Measurements from ENCODE around the gene ATP8A1. TPM values are rescaled to one million over a fixed set of nuclear protein-coding genes. Genes with fewer than 3 reads are reported as not detected.

Gene ATP8A1
- total and polyA plus RNA-seq, 4 donors: 39.0 to 247 (median 83.1) TPM

DNA sequence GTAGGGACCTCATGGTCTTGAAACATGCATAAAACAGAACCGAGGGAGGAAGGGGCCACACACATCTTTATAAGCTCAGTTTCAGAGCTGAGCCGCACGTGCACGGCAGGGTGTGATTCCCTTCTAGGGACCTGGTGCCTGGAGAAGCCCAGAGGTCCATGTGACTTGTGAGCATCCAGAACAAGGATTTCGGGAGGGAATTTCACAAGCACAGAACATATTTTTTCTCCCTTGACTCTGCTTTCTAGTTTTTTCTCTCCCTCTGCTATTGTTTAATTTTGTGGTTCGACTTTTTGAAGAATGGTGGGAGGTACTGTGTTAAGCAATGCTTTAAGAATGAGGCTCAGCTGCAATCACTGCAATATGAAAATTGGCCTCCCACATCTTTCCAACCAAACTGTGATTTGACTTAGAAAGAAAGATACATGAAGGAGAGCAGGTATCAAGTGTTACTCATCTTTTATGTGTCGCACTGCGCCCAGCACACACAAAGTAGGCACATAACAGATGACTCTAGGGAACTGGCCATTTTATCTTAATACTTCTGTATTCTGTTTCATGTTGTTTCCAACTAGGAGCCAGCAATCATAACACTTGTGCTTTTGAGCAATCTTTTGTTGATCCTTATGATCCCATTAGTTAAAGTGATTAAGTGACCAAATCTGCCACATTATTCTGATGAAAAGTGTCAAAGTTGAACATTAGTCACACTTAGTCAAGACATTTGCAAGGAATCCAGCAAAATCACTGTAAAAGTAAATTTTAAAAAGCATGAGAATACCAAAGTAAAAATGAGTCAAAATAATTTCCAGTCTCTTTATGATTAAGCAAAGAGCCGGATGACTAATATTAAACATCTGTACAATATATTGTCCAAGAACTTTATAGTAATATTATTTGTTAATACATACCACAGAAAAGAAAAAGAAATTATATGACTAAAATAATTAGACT lies 173.2 kb downstream of the ATP8A1 start:
- H3K27me3 ChIP-seq (ENCODE audit: control insufficient read depth, insufficient read depth, low read length): no peaks in the 10 kb centered on the region
- no peaks in the 10 kb centered on the region for H3K36me3 ChIP-seq (ENCODE audit: control insufficient read depth, insufficient read depth, low read length)
- no peaks in the 10 kb centered on the region for H3K9me3 ChIP-seq (ENCODE audit: control insufficient read depth, insufficient read depth, low read length)
- no peak overlapping the region for H3K27ac ChIP-seq (ENCODE audit: low read depth, low read length)
- H3K4me1 ChIP-seq (ENCODE audit: control insufficient read depth, insufficient read depth, low read length): peaks cover 3% of the 10 kb centered on the region
- 44% methylated on average over 4 of the region's 9 CpGs for WGBS (ENCODE audit: insufficient coverage)
- no peak overlapping the region for H3K4me3 ChIP-seq (ENCODE audit: low read depth, low read length)
- DNase-seq (ENCODE audit: low read depth in 4 of 6, low spot score in 6 of 6): no peak

DNA sequence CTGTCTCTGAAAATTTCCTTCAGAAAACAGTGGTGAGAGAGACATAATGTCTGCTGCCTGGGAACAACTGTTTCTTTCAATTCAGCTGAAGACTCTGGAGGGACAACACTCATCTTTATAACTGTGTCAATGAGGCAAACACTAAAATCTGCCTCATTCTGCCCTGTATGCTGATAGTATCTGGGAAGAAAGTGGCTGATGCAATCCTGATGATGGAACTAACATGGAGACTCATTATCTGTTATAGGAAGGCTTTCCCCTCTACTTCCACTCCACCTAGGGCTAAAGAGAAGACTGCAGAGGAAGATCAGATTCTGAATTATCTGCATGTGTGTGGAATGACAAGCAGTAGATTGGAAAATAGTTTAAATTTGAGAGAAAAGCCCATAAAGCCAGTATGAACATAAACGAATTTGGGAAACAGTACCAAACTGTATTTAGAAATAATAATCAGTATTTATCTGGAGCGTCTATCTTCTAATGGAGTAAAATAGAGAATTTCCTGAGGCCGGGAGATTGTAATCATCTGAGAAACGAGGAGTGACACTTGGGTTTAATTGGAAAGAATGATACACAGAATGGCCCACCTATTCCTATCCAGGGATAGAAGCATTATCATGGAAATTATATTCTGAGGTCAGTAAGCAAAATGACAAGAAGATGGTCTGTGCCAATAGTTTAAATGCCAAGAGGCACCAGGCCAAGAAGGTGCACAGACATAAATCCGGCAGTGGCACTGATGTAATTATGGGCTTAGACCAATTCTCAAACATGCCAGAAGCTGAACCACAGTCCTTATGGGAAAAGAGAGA lies 174.2 kb downstream of the ATP8A1 start:
- WGBS (ENCODE audit: insufficient coverage): 53% methylated on average over 3 of the region's 5 CpGs
- Histone ChIP-seq H3K9me3 (ENCODE audit: control insufficient read depth, insufficient read depth, low read length) (no peaks in the 10 kb centered on the region), H3K36me3 (ENCODE audit: control insufficient read depth, insufficient read depth, low read length) (no peaks in the 10 kb centered on the region), H3K27ac (ENCODE audit: low read depth, low read length) (no peak overlapping the region), H3K4me3 (ENCODE audit: low read depth, low read length) (no peak overlapping the region), H3K27me3 (ENCODE audit: control insufficient read depth, insufficient read depth, low read length) (no peaks in the 10 kb centered on the region), H3K4me1 (ENCODE audit: control insufficient read depth, insufficient read depth, low read length) (peaks cover 3% of the 10 kb centered on the region)
- DNase-seq (ENCODE audit: low read depth in 4 of 6, low spot score in 6 of 6): peak in 2 of 6 donors; percentile 39 to 58

DNA sequence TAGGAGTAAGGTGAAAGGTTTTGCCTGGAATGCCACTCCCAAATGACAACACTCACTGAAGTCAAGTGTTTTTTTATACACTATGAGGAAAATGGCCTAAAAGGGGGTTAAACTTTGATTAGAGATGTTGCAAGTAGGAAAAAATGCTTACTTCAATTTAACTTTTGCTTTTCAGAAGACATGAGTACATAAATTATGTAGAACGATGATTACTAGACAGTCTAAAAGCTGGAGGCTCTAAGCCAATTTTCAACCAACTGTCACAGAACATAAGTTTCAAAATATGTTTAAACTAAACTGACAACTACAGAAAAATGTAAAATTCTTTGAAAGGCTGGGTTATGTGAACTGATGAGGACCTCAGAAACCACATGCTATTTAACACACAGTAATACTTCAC lies 176.2 kb downstream of the ATP8A1 start:
- Histone ChIP-seq H3K36me3 (ENCODE audit: control insufficient read depth, insufficient read depth, low read length) (no peaks in the 10 kb centered on the region), H3K27me3 (ENCODE audit: control insufficient read depth, insufficient read depth, low read length) (no peaks in the 10 kb centered on the region), H3K4me3 (ENCODE audit: low read depth, low read length) (no peak overlapping the region), H3K27ac (ENCODE audit: low read depth, low read length) (no peak overlapping the region), H3K9me3 (ENCODE audit: control insufficient read depth, insufficient read depth, low read length) (no peaks in the 10 kb centered on the region), H3K4me1 (ENCODE audit: control insufficient read depth, insufficient read depth, low read length) (peaks cover 3% of the 10 kb centered on the region)
- no CpG with 5 or more reads among the region's 1 CpG for WGBS (ENCODE audit: insufficient coverage)
- peak in 2 of 6 donors; percentile 11 to 55 for DNase-seq (ENCODE audit: low read depth in 4 of 6, low spot score in 6 of 6)

DNA sequence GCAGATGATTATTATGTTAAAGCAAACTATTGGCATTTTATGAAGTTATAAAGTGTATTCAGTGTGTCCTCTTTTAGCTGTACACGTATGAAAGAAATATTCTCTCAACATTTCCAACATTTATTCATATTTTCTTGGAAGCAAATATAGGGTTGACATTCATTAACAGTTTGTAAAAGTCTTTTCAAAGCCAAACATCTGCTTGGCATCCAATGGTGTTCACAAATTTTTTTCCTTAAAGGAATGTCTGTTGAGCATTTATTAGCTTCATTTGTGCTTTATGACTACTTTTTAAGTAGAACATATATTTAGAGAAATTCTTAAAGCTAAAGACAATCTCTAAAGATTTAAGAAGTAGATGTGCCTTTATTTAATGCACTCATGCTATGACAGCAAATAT lies 176.6 kb downstream of the ATP8A1 start:
- Histone ChIP-seq H3K4me1 (ENCODE audit: control insufficient read depth, insufficient read depth, low read length) (peaks cover 3% of the 10 kb centered on the region), H3K36me3 (ENCODE audit: control insufficient read depth, insufficient read depth, low read length) (no peaks in the 10 kb centered on the region), H3K27ac (ENCODE audit: low read depth, low read length) (no peak overlapping the region), H3K27me3 (ENCODE audit: control insufficient read depth, insufficient read depth, low read length) (no peaks in the 10 kb centered on the region), H3K4me3 (ENCODE audit: low read depth, low read length) (no peak overlapping the region), H3K9me3 (ENCODE audit: control insufficient read depth, insufficient read depth, low read length) (no peaks in the 10 kb centered on the region)
- no CpG with 5 or more reads among the region's 1 CpG for WGBS (ENCODE audit: insufficient coverage)
- no peak for DNase-seq (ENCODE audit: low read depth in 4 of 6, low spot score in 6 of 6)

DNA sequence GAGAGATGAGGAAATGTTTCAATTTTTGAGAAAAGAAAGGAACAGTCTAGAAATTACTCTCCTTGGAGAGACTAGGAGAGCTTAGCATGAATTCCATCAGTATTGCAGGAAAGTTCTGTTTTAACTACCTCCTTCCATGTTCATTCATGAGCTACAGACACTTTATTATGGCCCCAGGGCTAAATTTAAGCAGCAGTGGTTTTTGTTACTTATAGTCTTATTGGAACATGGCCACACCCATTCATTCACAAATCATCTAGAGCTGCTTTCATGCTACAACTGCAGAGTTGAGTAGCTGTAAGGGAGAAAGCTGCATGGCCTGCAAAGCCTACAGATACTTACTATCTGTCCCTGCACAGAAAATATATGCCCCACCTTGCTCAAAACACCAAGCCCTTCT lies 178.0 kb downstream of the ATP8A1 start:
- DNase-seq (ENCODE audit: low read depth in 4 of 6, low spot score in 6 of 6): no peak
- no peaks in the 10 kb centered on the region for H3K9me3 ChIP-seq (ENCODE audit: control insufficient read depth, insufficient read depth, low read length)

DNA sequence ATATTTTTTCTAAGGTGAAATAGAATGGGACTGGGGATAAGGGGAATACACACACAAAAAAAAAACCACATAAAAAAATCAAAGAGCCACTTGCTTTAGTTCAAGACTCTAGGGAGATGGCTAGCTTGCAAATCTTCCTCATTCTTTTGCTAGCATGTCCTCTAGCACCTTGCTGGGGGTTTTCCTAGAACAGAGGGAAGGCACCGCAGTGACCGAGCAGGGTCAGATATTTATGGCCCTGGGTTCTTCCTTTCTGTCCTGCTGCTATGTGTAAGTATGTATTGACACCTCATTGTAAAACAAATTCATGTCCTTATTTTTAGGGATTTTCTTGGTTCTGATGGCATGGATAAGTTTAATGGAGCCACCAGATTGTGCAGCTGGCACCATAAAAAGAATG lies 178.4 kb downstream of the ATP8A1 start:
- no peak overlapping the region for H3K27ac ChIP-seq (ENCODE audit: low read depth, low read length)
- H3K9me3 ChIP-seq (ENCODE audit: control insufficient read depth, insufficient read depth, low read length): no peaks in the 10 kb centered on the region
- WGBS (ENCODE audit: insufficient coverage): no CpG with 5 or more reads among the region's 2 CpGs
- peaks cover 3% of the 10 kb centered on the region for H3K4me1 ChIP-seq (ENCODE audit: control insufficient read depth, insufficient read depth, low read length)
- no peak for DNase-seq (ENCODE audit: low read depth in 4 of 6, low spot score in 6 of 6)
- no peaks in the 10 kb centered on the region for H3K27me3 ChIP-seq (ENCODE audit: control insufficient read depth, insufficient read depth, low read length)
- no peaks in the 10 kb centered on the region for H3K36me3 ChIP-seq (ENCODE audit: control insufficient read depth, insufficient read depth, low read length)
- H3K4me3 ChIP-seq (ENCODE audit: low read depth, low read length): no peak overlapping the region

More for the DNA sequence above, 178.0 kb downstream of the ATP8A1 start:
- Histone ChIP-seq H3K4me1 (ENCODE audit: control insufficient read depth, insufficient read depth, low read length) (peaks cover 3% of the 10 kb centered on the region), H3K4me3 (ENCODE audit: low read depth, low read length) (no peak overlapping the region), H3K27me3 (ENCODE audit: control insufficient read depth, insufficient read depth, low read length) (no peaks in the 10 kb centered on the region), H3K27ac (ENCODE audit: low read depth, low read length) (no peak overlapping the region), H3K36me3 (ENCODE audit: control insufficient read depth, insufficient read depth, low read length) (no peaks in the 10 kb centered on the region)

DNA sequence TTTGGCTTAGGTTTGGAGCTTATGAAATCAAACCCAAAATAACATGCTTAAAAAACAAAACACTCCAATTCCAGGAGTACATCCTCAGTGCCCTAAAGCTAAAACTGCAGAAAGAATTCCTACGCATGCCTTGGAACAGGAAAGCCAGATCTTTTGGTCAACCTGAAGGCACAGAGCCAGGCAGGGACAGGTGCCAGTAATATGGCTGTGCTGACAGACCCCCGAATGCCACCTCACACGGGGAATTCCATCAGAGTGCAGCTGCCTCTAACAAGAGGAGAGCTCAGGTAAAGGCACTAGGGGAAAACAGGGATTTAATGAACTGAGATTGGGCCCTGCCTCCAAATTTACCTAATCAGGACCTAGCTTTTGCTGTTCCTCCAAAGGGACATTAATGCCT lies 182.5 kb downstream of the ATP8A1 start:
- H3K27me3 ChIP-seq (ENCODE audit: control insufficient read depth, insufficient read depth, low read length): no peaks in the 10 kb centered on the region
- H3K4me1 ChIP-seq (ENCODE audit: control insufficient read depth, insufficient read depth, low read length): no peaks in the 10 kb centered on the region
- H3K9me3 ChIP-seq (ENCODE audit: control insufficient read depth, insufficient read depth, low read length): no peaks in the 10 kb centered on the region
- no peak overlapping the region for H3K27ac ChIP-seq (ENCODE audit: low read depth, low read length)
- no peak overlapping the region for H3K4me3 ChIP-seq (ENCODE audit: low read depth, low read length)
- DNase-seq (ENCODE audit: low read depth in 4 of 6, low spot score in 6 of 6): no peak
- 50% methylated on average over 2 of the region's 3 CpGs for WGBS (ENCODE audit: insufficient coverage)
- no peaks in the 10 kb centered on the region for H3K36me3 ChIP-seq (ENCODE audit: control insufficient read depth, insufficient read depth, low read length)

DNA sequence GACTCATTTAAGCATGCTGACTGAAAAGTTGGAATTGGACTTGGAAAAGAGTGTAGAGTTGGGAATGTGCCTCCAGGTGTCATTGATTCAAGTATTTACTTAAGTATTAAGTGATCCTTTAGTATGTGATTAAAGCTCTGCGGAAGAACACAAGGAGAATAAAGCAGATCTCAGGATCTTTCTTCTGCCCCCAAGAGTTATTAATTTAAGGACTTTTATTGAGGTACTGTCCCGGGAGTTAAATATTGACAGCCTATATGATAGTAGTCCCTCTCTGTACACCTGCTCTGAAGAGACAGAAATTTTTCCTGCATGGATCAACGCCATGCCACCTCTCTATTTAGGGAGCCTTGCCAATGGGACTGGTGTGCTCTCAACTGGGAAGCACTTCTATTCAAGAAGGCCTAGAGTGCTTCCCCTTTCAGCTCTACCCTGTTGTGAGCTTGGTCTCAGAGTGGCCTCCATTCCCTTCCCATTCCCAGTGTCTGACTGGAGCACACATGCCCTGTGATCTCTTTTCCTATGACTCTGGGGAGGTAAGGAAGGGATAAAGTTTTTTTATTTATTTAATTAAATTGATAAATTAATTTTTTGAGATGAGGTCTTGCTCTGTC lies 183.7 kb downstream of the ATP8A1 start:
- H3K27ac ChIP-seq (ENCODE audit: low read depth, low read length): no peak overlapping the region
- no peaks in the 10 kb centered on the region for H3K27me3 ChIP-seq (ENCODE audit: control insufficient read depth, insufficient read depth, low read length)
- H3K4me1 ChIP-seq (ENCODE audit: control insufficient read depth, insufficient read depth, low read length): no peaks in the 10 kb centered on the region
- DNase-seq (ENCODE audit: low read depth in 4 of 6, low spot score in 6 of 6): no peak
- no peaks in the 10 kb centered on the region for H3K9me3 ChIP-seq (ENCODE audit: control insufficient read depth, insufficient read depth, low read length)
- H3K36me3 ChIP-seq (ENCODE audit: control insufficient read depth, insufficient read depth, low read length): no peaks in the 10 kb centered on the region
- H3K4me3 ChIP-seq (ENCODE audit: low read depth, low read length): no peak overlapping the region
- WGBS (ENCODE audit: insufficient coverage): no CpG with 5 or more reads among the region's 3 CpGs

DNA sequence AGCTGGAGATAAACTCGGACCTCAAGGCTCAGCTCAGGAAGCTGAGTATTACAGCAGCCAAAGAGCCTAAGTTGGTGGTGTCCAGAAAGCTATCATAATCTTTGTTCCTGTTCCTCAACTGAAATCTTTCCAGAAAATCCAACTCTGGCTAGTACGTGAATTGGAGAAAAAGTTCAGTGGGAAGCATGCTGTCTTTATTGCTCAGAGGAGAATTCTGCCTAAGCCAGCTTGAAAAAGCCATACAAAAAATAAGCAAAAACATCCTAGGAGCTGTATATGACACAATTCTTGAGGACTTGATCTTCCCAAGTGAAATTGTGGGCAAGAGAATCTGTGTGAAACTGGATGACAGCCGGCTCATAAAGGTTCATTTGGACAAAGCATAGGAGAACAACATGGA lies 185.0 kb downstream of the ATP8A1 start:
- no peak for DNase-seq (ENCODE audit: low read depth in 4 of 6, low spot score in 6 of 6)
- 100% methylated on average over 2 of the region's 3 CpGs for WGBS (ENCODE audit: insufficient coverage)
- H3K27me3 ChIP-seq (ENCODE audit: control insufficient read depth, insufficient read depth, low read length): no peaks in the 10 kb centered on the region

More for the DNA sequence above, 185.0 kb downstream of the ATP8A1 start:
- no peaks in the 10 kb centered on the region for H3K4me1 ChIP-seq (ENCODE audit: control insufficient read depth, insufficient read depth, low read length)
- H3K36me3 ChIP-seq (ENCODE audit: control insufficient read depth, insufficient read depth, low read length): no peaks in the 10 kb centered on the region
- H3K27ac ChIP-seq (ENCODE audit: low read depth, low read length): no peak overlapping the region
- H3K4me3 ChIP-seq (ENCODE audit: low read depth, low read length): no peak overlapping the region
- no peaks in the 10 kb centered on the region for H3K9me3 ChIP-seq (ENCODE audit: control insufficient read depth, insufficient read depth, low read length)

Measured in spinal cord (tissue), 10 donors.